HG02938 (cell line): ENCODE measurements around the gene ADAMTS18.
"Not testable (repeated sequence)": the region's sequence is repeated elsewhere in the genome, so short reads cannot be mapped to it uniquely, and the experiment has no call there.

ENCODE experiments used
- ATAC-seq: cut with Tn5 transposase; IDR thresholded peaks from one replicate; pipeline ENCODE4 v1.9.1; 2021; ENCODE audit warnings: mild to moderate bottlenecking, moderate library complexity; ENCODE audit not compliant: unreplicated experiment

ADAMTS18 gene

DNA sequence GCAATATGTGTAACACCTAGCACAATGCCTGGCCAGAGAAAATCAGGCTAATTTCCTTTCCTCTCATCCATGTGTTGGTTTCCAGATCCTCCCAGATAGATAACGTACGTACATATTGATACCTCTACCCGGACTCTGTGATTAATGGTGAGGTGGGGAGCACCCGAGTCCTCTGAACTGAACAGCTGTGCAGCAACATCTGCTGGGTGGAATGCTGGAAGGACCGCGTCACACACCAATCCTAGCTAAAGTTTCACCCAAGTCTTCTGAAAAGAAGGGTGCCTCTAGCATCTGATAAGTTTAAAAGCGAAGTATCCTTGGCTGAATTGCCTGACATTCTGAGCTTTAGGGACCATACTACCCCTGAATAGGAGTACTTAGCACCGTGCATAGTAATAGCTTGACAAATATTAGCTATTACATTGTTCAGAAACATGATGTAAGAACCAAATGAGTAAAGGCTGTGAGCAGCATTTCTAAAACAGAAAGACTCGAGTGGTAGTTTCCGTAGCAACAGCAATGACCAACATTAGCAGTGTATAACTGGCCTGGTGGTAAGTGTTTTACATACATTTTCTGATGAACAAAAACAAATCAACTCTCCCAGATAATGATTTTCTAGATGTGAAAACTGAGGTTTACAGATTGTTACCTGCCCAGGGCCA is 144.3 kb downstream of the ADAMTS18 start:
- no peak for ATAC-seq

DNA sequence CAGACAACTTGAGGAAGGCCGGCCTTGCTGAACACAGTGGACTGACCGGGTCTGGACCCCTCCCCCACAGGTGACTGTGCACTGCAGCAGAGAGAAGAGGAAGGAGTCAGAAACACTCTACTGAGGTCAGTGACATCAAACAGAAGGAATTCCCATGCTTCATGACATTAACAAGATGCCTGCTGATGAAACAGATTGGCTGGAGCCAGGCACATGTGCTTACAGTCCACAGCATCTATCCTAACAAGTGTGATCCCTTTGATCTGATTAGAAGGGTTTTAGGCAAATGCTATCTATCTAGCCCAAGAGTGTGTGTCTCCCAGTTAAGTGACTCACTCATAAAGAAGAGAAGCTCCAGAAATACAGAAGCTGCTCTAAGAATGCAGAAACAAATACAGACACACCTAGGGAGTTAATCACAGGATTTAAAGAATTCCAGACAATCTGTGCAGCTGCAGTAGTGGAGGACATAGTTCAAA is 145.5 kb downstream of the ADAMTS18 start:
- ATAC-seq: no peak

DNA sequence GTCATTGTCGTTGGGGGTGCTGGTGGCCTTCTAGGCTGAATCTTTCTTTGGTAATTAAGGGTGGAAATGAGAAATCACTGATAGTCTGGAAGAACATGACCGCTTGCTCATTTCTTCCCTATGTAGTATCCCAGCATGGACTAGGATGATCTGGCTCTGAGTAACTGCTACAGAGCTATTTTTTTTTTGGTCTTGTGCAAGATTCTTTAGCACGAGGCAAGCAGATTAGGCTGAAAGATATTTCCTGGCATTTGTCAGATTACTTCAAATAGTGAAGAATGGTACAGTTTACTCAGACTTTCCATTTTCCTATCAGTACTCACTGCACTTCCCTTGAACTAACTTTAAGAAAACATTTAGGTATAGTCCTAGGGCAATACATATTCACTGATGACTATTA is 146.6 kb downstream of the ADAMTS18 start:
- ATAC-seq: no peak

DNA sequence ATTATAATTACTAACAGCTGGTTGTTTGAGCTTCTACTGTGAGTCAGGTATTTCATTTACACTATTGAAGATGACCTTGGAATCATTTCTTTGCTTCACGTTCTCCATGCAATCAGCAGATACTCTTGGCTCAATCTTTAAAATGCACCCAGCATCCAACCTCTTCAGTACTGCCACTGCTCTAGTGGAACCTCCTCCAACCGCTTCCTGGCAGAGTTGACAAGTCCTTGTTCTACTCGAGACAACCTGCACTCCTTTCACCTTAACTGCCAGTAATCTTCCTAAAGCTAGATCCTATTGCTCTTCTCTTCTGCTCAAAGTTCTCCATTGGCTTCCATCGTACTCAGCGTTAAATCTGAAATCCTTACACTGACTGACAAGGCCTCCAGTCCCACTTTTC is 149.2 kb downstream of the ADAMTS18 start:
- ATAC-seq: no peak

DNA sequence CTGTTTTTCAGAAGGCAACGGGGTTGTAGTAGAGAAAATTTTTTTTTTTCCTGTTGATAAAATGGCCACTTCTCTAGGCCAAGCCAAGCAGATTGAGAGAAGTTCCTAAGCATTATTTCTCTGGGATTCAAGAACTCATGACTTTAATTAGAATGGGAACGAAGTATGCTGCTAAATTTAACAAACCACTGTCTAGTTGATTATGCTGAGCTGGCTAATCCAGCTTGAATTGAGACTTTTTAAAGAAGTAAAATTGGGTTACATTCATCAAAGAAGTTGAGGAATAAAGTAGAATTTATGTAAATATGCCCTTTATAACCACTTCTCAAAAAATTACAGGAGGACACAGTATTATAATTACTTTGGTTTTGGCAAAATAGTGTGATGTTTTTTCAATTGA is 152.5 kb downstream of the ADAMTS18 start:
- ATAC-seq: no peak

DNA sequence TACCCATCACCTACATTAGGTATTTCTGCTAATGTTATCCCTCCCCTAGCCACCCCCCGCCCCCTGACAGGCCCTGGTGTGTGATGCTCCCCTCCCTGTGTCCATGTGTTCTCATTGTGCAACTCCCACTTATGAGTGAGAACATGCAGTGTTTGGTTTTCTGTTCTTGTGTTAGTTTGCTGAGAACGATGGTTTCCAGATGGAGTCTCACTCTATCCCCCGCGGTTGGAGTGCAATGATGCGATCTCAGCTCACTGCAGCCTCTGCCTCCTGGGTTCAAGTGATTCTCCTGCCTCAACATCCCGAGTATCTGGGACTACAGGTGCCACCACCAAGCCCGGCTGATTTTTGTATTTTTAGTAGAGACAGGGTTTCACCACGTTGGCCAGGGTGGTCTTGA is 155.5 kb downstream of the ADAMTS18 start:
- not testable (repeated sequence) for ATAC-seq

DNA sequence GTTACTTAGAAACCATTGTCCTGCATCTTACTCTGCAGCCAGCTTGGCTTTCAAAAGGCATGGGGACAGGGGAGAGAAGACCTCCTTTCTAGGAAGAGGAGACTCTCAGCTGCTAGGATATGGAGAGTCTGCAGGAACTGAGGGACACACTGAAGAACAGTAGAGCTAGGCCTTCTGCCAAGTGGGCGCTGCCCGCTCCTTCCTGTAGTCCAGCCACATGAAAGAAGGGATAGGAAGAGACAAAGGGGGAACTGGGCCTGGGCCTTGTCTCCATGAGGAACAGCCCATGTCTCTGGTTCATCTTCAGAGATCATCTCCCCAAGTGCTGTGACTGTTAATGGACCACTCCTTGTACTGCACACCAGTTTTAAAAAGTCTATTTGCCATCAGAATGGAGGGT is 157.3 kb downstream of the ADAMTS18 start:
- ATAC-seq: no peak

DNA sequence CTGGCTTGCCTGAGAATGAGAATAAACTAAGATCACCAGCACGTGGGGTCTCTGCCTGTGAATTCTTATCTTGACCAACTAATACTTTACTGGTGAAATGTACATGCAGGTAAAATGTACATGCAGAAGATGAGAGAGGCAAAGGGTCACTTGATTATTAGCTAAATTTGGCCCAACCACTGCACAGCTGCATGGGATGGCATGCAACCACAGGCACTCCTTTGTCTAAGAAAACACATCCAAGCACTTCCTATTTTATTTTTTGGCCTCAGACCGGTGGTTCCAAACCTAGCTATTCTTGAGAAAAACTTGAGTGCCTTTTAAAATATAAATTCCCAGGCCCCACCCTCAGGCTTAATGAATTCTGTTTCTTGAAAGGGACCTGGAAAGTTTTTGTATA is 157.7 kb downstream of the ADAMTS18 start:
- ATAC-seq: no peak

DNA sequence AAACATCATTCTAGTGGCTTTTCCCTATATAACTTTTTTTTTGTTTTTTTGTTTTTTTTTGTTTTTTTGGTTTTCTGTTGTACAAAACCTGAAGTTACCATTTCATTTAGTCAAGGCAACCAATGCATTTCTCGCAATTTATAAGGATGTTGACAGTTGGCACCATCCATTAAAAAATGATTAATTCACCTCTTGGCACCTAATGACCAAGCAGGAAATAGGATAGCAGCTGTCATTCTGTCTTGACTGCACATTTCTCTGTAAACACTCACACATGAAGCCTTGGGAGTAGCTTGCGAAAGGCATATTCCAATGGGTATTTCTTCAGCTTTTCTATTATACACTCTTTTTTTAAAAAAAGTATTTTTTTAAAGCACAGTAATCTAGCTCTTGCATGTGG is 158.2 kb downstream of the ADAMTS18 start:
- no peak for ATAC-seq

DNA sequence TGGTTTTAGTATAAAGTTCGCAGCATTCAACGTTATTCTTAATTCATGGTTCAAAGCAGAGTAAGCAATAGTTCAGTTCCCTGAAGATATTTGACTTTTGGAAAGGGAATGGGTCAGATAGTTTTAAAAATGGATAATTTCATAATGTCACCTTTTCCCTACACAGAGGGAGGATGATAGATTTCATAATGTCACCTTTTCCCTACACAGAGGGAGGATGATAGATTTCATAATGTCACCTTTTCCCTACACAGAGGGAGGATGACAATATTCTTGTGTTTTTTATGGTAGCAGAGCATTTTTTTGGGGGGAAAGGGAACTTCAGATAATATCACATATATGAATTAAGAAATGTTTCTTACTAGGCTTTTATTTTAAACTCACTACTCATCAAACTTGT is 159.5 kb downstream of the ADAMTS18 start:
- not testable (repeated sequence) for ATAC-seq

DNA sequence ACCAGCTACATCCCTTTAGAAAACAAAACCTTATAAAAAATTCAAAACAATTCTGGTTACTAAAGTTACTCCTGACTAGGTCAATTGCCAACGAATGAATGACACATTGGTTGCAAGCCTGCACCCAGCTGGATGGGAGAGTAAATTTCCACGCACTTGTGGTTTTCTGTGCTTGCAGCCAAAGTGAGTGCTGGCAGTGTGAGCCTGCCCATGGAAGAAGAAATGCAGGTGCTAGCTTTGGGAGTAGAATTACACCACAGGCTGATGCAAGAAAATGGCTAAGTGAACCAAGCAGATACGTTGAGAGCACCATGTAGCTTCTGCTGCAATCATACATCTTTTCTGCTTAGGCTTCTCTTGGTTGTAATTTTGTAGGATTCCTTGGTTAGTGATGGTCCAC is 161.0 kb downstream of the ADAMTS18 start:
- ATAC-seq: no peak

DNA sequence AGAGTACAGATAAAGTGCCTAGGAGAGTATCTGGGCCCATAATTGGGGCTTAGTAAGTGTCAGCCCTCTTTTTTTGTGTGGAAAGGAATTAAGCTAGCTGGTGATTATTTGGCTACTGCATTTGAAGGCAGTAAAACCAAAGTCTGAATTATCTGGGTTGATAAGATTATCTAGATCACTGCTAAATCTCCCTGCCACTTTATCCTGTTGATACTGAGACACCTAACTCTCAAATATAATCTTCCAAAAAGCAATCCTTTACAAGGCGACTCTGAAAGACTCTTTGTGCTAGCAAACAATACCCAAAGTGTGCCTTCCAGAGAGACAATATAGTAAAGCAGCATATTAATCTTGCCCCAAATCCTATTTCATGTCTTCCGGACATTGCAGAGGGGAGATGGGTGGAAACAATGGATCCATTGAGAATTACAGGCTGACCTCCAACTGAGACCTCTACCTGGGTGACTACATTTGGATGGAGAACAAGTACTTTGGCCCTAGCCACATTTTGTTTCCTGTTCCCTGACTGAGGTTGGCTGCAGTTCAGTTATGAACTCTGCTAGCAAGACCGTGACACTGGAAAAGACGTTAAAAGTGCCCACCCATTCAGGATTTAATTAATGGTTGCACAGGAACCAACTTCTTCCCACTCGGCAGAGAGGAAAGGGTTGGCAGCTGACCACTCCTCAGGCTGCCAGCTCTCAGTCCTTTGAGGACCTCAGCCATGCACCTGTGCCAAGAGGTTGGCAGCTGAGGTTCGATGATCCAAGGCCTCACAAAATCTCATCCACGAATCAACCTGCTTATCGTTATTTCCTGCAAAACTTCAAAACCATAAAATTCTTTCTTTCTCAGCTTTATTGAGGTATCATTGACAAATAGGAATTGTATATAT is 163.1 kb downstream of the ADAMTS18 start:
- ATAC-seq: no peak

DNA sequence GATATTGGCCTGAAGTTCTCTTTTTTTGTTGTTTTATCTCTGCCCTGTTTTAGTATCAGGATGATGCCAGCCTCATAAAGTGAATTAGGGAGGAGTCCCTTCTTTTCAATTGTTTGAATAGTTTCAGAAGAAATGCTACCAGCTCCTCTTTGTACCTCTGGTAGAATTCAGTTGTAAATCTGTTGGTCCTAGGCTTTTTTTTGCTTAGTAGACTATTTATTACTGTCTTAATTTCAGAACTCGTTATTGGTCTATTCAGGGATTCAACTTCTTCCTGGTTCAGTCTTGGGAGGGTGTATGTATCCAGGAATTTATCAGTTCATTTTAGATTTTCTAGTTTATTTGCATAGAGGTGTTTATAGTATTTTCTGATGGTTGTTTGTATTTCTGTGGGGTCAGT is 168.6 kb downstream of the ADAMTS18 start:
- ATAC-seq: not testable (repeated sequence)

DNA sequence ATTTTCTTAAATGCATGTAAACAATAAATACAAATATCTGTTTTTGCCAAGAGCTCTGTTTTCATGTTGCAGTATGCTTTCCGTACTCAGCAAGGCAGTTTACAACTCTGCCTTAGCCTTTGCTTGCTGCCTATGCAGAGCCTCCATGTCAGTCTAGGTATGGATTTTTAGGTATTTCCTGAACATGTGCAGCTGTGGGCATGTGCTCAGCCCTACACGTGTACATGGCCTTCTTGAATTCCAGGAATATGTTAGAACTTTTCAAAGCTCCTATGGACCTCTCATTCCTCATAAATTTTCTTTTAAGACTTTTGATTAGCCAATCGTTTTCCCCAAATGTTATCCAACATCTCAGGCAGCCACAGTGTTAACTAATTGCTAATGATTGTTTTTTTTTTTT is 171.9 kb downstream of the ADAMTS18 start:
- ATAC-seq: no peak

DNA sequence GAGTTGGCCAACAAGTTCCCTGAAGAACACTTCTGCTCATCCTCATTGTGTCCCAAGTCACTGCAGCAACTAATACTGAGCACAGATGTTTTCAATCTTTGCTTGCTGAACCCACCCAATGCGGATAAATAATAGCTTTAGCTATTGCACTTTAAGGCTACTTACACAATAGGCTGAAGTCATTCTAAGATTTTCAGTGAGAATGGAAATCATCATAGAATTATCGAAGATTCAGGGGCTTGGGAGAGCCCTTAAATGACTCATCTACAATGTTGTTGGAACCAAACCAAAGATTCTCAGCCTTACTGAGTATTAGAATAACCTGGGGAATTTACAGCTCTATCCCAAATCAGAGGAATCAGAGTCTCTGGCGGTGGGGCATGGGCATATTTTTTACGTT is 184.4 kb downstream of the ADAMTS18 start:
- ATAC-seq: no peak

DNA sequence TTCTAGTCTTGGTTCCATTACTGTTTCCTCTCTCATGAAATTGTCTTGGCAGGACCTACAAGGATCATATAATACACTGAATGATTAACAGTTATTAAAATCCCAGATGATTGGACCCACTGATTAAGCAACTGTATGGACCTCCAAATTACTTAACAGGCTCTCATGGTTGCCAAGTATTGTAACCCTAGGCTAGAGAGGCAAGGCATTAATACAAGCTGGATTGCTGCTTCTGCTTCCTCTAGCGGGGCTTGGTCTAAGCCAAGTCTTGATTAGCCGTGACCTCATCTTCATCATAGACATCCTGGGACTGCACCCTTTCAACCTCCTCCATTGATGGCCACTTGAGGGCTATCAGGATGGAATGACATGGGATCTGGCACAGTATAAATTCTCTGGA is 188.7 kb downstream of the ADAMTS18 start:
- no peak for ATAC-seq

DNA sequence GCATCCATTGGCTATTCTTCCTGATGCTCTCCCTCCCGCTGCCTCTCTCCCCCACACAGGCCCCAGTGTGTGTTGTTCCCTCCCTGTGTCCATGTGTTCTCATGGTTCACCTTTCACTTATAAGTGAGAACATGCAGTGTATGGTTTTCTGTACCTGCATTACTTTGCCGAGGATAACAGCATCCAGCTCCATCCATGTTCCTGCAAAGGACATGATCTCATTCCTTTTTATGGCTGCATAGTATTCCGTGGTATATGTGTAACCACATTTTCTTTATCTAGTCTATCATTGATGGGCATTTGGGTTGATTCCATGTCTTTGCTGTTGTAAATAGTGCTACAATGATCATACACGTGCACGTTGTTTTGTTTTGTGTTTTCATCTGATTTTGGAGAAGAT is 192.4 kb downstream of the ADAMTS18 start:
- ATAC-seq: not testable (repeated sequence)

DNA sequence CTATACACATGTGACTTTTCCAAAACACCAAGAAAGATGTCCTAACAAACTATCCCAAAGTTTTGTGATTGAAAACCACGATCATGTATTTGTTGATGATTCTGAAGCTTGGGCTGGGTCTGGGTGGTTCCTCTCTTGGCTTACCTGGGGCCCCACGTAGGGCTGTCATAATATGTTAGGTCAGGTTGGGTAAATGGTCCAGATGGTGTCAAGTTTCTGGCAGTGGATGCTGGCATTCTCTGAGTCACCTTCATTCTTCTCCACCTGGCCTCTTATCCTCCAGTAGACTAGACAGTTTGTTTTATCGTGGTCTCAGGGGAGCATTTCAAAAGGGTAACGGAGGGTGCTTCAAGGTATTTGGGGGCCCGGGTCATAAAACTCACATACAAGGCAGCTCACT is 196.2 kb downstream of the ADAMTS18 start:
- ATAC-seq: no peak

DNA sequence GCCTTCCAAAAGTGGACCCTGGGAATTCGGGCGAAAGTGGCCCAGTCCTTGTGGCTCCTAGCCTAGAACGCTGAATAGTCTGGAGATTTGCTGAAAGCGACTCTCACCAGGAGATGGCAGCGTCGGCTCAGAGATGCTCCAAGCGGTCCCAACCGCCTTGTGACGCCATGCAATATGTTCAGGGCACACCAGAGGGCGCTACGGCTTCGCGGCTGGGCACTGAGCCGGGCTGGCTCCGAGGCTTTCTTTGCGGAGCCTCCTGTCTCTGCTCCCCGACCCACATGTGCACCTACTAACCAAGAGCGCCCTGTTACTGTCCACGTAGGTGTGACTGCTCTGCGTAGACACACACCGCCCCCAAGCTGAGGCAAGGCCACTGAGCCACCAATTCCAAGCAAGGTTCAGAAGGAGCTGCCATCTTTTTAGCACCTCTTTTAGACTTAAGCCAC is 198.7 kb downstream of the ADAMTS18 start:
- ATAC-seq: peak; percentile 93

DNA sequence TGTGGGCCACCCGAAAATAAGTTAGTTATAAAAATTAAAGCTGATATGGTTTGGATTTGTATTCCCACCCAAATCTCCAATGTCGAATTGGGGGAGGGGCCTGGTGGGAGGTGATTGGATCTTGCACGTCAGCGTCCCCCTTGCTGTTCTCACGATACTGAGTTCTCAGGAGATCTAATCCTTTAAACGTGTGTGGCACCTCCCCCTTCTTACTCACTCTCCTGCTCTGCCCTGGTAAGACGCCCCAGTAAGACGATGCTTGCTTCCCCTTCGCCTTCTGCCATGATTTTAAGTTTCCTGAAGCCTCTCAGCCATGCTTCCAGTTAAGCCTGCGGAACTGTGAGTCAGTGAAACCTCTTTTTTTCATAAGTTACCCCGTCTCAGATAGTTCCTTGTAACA is 200.2 kb downstream of the ADAMTS18 start:
- no peak for ATAC-seq

DNA sequence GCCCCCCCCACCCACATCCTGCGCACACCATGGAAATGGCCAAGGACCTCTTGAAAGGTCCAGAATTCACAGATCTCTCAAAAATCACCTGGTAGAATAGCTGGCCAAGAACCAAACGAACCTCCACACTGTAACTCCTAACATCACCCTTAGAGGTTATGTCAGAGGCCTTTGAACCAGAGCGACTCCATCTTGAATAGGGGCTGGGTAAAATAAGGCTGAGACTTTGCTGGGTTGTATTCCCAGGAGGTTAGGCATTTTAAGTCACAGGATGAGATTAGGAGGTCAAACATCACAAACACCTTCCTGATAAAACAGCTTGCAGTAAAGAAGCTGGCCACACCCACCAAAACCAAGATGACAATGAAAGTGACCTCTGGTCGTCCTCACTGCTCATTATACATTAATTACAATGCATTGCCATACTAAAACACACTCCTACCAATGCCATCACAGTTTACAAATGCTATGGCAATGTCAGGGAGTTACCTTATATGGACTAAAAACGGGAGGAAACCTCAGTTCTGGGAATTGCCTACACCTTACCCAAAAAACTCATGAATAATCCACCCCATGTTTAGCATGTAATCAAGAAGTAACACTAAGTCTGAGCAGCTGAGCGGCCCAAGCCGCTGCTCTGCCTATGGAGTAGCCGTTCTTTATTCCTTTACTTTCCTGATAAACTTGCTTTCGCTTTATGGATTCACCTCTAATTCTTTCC is 200.9 kb downstream of the ADAMTS18 start:
- no peak for ATAC-seq
